ENCODE measurements around the gene ATL3.
"Not testable (repeated sequence)": the region's sequence is repeated elsewhere in the genome, so short reads cannot be mapped to it uniquely, and the experiment has no call there.

ATL3 gene

GRCh38 chr11:63616953-63617352, 54.2 kb downstream of the ATL3 start:
- no peak for DNase-seq

GRCh38 chr11:63614136-63614671, 57.0 kb downstream of the ATL3 start, which contains the start of gene PLAAT3:
Gene PLAAT3, minus strand, starts transcription at chr11:63614433. Its CDS starts 419 bp downstream, at chr11:63614014.
- DNase-seq: no peak

- peak; percentile 33 for DNase-seq
These were observed 57.5 kb downstream of the ATL3 start for GRCh38 chr11:63613517-63614135.

- DNase-seq: no peak
These were observed 59.0 kb downstream of the ATL3 start for GRCh38 chr11:63612181-63612580.

GRCh38 chr11:63611395-63611747, 59.8 kb downstream of the ATL3 start:
- DNase-seq: no peak

- DNase-seq: no peak
These were observed 60.4 kb downstream of the ATL3 start for GRCh38 chr11:63610604-63611394.

GRCh38 chr11:63609971-63610580, 61.1 kb downstream of the ATL3 start:
- DNase-seq: no peak

- no peak for DNase-seq
These were observed 61.6 kb downstream of the ATL3 start for GRCh38 chr11:63609536-63609935.

GRCh38 chr11:63608353-63609345, 62.5 kb downstream of the ATL3 start:
- DNase-seq: no peak

- no peak for DNase-seq
These were observed 68.0 kb downstream of the ATL3 start for GRCh38 chr11:63603180-63603518.

GRCh38 chr11:63602290-63603179, 68.6 kb downstream of the ATL3 start:
- not testable (repeated sequence) for DNase-seq

- DNase-seq: no peak
These were observed 71.7 kb downstream of the ATL3 start for GRCh38 chr11:63599211-63600122.

GRCh38 chr11:63598556-63598955, 72.6 kb downstream of the ATL3 start:
- DNase-seq: no peak

GRCh38 chr11:63595296-63595695, 75.9 kb downstream of the ATL3 start:
- DNase-seq: no peak

GRCh38 chr11:63592975-63593395, 78.2 kb downstream of the ATL3 start:
- no peak for DNase-seq

GRCh38 chr11:63590024-63590788, 81.0 kb downstream of the ATL3 start:
- DNase-seq: no peak

- no peak for DNase-seq
These were observed 82.2 kb downstream of the ATL3 start for GRCh38 chr11:63589000-63589399.

- DNase-seq: no peak
These were observed 84.6 kb downstream of the ATL3 start for GRCh38 chr11:63586451-63587166.

- DNase-seq: no peak
These were observed 87.9 kb downstream of the ATL3 start for GRCh38 chr11:63583357-63583677.
